GM18499 (cell line): ENCODE data around the gene VAMP4.
"Not testable (repeated sequence)": the region's sequence is repeated elsewhere in the genome, so short reads cannot be mapped to it uniquely, and the experiment has no call there.

Experiments used
- ATAC-seq: cut with Tn5 transposase; IDR thresholded peaks from one replicate; pipeline ENCODE4 v1.9.1; 2021; ENCODE audit warnings: moderate number of reproducible peaks; ENCODE audit not compliant: insufficient read depth, unreplicated experiment

Gene VAMP4

DNA sequence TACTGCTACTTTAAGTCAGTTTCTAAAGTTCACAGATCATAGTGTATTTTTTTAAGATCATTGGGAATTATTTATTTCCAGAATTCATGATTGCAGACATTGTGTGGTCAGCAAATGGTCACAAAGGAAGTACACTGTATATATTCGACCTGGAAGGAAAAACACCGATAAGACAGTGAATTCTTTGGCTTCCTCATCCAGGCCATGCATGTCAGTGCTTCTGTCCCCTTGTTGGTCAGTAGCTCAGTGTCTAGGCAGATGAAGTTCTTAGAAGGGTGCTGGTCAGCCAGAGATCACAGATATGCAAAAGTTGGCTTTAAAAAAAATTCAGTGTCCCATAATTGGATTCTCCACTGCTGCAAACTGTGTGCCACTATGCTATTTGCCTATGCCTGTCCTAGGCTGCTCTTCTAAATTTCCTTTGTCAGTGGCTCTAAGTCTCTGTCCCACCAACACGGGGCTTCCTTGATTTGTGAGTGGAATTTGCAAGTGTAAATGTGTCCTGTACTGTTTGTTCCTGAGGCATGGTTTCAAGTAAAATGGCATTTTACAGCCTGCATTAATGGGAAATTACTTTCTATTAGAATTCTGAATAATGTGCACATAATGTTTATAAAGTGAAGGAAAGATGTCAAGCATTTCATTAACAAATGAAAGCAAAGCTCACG, 12.0 kb upstream of the VAMP4 start:
- no peak for ATAC-seq

DNA sequence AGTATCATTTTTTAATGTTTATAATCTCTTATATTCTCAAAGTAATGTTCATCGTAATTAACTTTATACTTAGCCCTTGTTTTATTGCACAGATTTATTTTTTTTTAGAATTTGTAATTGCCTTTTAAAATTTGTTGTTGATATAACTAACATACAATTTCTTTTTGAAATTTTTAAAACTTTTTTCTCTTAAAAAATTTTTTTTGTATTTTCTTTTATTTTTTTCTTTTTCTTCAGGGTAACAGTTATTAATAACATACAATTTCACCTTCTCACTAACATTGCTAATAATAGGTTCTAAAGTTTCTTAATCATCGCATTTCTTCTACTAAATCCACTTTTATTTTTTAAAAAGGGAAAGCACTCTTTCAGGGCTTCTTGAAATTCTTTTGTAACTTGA, 11.3 kb upstream of the VAMP4 start:
- ATAC-seq = no peak

DNA sequence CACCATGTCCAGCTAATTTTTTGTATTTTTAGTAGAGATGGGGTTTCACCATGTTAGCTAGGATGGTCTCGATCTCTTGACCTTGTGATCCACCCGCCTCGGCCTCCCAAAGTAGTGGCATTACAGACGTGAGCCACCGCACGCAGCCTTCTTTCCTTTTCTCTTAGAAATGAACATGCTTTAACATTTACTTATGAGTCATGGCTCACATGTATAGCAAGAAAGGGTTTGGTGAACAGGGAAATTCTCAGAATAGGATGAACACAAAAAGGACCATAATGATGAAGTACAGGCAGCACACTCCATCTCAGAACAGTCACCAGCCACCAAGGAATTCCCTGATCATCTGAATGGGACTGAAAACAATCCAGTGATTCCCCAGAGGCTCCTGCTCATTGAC, 9.4 kb upstream of the VAMP4 start:
- no peak for ATAC-seq

DNA sequence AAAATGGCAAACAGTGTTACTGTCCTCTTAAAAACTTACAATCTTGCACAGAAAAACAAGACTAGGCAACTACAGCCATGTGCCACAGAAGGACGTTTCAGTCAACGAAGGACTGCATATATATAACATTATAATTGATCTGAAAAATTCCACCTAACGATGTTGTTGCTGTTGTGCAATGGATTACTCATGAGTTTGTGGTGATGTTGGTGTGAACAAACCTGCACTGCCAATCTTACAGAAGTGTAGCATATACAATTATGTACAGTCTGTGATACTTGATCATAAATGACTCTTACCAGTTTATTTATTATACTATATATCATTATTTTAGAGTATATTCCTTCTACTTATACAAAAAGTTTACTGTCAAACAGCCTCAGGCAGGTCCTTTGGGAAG, 6.8 kb upstream of the VAMP4 start:
- ATAC-seq = no peak

DNA sequence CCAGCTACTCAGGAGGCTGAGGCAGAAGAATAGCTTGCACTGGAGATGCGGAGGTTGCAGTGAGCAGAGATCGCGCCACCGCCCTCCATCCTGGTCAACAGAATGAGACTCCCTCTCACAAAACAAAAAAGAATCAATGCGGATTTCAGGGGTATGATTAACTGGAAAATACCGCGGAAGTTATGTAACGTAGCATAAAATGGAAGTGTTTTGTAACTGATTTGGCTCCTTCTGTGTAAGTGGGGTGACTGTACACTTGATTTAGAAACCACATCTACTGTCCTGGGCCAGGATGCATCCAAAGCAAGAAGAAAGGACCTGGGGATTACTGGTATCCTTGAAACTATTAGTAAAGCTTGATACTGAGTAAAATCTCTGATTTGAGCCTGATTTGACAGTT, 3.1 kb upstream of the VAMP4 start:
- no peak for ATAC-seq

DNA sequence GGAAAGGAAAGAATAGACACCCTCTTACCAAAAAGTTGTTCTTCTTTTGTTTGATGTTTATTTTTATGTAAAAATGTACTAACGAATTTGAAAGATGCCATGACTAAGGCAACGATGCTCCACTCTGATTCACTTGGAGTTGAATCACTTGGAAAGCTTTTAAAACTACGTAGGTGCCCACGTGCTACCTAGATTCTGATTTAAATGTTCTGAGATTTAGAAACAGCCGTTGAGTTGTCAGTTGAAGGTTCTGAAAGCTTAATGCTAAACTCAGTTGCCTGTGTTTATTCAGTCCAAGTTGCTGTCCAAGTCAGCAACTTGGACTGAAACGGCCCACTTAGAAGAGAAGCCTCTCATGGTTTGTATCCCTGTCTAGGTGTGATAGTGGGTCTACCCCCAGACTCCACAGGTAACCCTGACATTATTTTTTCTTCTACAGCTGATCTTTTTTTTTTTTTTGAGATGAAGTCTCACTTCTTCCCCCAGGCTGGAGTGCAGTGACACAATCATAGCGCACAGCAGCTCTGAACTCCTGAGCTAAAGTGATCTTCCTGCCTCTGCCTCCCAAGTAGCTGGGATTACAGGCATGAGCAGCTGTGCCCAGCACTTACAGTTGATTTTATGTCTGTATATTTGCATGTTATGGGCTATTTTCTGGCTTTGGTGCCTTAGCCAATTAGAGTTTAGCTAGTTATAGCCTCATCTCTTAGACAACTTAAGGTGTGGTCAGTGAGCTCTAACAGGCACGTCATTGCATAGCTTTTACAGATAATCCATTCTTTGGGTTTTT, 1.4 kb upstream of the VAMP4 start:
- no peak for ATAC-seq

DNA sequence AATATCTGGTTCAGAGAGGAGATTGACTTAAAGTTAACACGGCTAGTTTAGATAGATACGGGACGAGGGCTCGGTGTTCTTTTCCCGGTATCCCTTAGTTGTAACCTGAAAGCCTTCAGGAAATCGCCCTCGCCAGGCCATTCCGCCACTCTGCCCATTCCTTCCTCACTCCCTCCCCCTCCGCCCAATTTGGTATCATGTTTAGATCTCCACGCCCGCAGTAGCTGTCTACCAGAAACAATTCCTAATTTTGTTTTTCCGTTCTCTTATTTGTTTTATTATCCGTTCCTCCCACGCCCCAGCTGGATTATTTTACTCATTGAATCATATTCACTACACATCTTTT, 685 bp upstream of the VAMP4 start:
- peak; percentile 3 for ATAC-seq

DNA sequence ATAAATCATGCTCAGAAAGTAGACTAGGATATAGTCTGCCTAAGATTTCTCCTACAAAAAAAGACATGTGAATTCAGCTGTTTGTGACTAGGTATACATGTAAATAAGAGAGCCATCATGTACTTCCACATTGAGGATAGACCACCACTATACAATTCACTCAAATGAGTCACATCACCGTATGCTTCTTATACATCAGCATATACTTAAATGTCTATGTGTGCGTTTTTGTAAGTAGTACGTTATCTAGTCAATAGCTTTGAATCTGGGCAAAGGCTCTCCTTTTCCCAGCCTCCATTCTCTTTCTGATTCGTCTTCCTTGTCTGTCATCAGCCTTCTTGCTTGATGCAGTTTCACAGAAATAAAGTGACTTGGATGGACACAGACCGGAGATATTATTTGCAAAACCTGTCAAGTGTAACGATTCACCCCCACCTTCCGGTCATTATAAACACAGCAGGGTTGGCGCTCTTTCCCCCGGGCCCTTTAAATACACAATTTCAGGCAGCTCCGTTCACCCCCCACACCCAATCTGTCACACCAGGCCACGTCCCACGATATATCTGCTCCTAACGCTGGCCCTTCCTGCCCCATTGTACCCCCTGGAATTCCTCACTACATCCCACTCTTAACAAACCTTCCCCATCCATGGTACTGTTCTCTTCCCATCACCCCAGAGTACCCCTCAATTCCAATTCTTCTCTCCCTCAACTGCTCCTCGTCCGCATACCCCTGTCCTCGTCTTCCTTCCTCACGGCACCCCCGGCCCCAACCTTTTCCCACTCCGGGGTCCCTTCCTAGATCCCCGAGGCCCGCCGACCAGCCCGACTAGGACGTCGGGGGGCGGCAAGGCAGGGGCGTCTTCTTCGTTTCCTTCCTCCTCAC, 636 bp downstream of the VAMP4 start:
- ATAC-seq = peak; percentile 21

DNA sequence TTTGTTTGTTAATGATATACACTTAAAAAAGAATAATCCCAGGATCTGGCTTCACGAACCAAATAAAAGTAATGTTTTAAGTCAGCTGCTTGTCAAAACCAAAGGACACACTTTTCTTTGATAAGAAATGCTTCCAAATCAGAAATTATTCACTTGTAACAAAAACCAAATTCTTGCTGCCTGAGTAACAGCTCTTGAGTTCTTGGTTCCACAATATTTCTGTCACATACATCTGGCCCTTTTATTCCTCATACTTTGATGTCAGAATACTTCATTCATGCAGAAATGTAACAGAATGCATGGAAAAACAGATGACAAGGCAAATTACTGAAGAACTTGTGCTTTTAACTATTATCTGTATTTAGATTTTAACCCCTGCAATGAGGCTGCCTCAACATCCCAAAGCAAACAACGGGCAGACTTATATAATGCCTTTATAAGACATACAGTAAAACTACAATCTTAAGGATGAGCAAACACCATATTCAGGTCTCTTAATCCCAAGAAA, 1.5 kb downstream of the VAMP4 start:
- ATAC-seq = no peak

DNA sequence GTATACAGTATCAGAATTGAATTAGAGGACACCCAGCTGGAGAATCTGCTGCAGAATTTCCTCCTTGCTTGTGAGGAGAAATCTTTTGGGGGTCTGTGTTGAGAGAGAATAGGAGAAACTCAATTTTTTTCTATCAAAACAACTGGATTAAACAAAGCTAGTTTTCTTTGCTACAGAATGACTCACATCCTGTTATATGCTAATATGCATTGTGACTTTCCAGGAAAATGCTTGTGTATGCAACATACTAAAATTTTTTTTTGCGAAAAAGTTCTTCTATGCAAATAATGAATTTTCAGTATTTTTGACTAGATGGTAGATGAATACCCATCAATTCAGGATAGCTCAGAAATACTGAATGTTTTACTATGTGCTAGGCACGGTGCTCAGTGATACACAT, 2.2 kb downstream of the VAMP4 start:
- no peak for ATAC-seq

DNA sequence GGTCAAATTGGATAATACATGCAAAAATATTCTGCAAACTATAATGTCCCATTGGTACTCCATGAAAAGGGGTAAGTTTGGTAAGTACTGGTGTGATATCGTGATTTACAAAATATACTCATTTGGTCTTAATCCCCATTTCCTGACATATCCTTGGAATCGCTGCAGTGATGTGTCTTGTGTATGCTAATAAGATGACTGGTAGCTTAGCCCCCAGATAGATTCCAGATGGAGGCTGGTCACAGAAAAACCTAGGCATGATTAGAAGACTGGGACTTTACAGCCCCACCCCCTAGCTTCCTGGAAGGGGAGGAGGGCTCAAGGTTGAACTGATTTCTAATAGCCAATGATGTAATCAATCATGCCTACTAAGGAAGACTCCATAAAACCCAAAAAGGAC, 3.0 kb downstream of the VAMP4 start:
- no peak for ATAC-seq

DNA sequence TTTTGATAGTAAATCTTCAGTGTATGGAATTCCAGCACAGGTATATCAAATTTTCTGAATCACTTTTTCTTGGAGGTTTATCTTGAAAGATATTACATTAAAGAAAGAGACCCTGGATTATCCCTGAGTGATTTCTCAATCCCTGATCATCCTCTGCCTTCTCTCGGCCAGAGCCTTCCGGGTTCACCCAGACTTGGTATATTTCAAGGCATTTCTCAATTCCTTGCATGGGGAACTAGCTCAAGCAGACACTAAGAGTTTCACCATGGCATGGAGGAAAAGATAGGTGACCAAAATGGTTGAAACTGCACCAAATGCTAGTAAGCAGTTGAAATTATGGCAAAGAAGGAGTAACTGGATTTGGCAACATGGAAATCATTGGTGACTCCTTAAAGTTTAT, 5.7 kb downstream of the VAMP4 start:
- ATAC-seq = no peak

DNA sequence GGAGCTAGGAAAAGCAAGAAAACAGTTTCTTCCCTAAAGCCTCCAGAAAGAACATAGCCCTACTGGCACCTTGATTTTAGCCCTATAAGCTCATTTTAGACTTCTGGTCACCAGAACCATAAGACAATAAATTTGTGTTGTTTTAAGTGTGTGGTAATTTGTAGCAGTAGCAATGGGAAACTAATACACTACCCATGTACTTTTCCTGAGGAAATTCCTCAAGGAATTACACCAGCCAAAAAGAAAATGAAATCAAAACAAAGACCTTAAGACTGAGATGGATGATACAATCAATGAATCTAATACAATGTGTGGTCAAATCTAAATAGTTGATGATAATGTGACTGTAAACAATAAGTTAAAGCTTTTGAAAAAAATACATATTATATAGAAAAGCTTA, 11.8 kb downstream of the VAMP4 start:
- no peak for ATAC-seq

DNA sequence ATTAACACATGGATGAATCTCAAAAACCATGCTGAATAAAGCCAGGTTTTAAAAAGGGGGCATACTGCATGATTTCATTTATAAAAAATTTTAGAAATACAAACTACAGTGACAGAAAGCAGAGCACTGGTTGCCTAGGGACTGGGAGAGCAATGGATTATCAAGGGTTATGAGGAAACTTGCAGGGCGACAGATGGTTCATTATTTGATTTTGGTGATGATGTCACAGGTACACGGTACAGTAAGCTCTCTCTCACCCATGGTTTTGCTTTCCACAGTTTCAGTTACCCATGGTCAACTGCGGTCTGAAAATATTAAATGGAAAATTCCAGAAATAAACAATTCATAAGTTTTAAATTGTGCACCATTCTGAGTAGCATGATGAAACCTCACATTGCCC, 14.1 kb downstream of the VAMP4 start:
- no peak for ATAC-seq

DNA sequence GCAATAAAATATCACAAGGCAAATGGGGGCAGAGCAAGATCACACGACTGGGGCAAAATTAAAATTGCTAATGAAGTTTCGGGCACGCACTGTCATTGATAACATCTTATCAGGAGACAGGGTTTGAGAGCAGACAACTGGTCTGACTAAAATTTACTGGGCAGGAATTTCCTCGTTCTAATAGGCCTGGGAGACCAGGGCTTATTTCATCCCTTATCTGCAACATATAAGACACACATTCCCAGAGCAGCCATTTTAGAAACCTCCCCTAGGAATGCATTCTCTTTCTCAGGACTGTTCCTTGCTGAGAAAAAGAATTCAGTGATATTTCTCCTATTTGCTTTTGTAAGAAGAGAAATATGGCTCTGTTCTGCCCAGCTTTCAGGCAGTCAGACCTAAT, 18.7 kb downstream of the VAMP4 start:
- ATAC-seq = not testable (repeated sequence)

DNA sequence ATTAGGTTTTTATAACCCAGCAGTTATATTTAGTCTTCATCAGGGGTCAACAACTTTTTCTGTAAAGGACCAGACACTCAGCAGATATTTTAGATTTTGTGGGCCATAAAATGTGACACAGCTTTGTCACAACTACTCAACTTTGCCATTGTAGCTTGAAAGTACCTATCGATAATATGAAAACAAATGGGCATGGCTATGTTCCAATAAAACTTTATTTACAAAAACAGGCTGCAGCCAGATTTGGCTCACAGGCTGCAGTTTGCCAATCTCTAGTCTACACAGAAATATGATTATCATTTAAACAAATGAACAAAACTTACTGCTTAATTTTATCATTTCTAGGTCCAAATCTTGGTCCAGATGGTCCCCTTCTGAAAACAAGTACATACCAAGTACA, 23.0 kb downstream of the VAMP4 start:
- no peak for ATAC-seq

DNA sequence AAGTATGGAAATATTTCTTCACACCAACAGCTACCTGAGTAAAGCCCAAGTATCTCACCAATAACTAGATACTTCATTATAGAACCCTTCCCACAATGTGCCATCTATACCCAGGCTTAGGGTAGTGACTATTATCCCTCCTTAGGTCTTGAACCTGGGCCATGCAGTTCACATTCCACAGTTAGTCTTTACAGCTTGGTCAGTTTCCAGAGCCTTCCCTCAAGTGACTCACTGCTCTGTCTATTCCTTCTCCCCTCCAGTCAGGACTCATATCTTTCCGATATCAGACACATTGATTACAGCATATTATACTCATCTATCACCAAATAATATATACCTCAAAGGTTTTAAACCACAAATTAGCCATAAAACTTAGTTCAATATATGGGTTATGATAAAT, 23.6 kb downstream of the VAMP4 start:
- no peak for ATAC-seq

DNA sequence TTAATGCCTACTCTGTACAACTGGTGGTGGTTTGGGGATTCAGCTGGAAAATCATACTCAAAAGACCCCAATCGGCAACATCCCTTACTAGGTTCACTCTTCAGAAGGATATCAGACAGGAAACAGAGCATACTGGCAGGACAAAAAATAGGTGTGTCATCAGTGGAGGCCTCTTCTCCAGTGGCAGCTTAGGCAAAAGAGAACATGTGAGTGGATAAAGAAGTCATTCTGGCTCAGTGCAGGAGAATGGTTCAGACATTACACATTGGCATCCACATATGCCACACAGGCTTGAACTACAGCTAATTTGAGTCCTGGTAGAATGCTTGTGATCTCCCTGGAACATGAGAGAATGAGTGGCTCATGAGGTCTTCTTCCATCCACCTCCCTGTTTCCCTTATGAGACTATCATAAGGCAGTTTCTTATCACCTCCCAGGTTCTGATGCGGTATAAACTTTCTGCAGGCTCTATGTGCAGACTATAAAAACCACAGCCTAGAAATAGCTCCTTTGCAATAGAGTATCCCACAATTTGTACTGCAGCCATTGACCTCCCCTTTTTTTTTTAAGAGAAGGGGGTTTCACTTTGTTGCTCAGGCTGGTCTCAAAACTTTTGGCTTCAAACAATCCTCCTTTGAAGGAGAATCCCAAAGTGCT, 24.7 kb downstream of the VAMP4 start:
- no peak for ATAC-seq

DNA sequence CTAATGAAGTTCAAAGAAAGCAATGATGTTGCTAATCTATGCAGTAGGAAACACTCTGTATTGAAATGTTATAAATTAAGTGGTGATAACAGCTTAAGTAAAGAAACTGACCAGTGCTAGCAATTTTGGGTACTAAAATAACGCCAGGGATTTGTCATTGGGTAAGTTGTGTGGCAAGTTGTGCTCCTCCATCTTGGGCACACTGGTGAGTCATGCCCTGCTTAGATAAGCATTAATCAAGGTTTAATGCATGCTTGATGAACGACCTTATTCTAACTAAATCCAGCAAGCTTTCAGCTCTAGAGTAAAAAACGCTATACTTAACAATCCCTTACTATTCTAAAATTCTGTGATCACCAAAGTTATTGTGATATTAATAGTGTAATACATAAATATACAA, 25.2 kb downstream of the VAMP4 start:
- ATAC-seq = no peak

DNA sequence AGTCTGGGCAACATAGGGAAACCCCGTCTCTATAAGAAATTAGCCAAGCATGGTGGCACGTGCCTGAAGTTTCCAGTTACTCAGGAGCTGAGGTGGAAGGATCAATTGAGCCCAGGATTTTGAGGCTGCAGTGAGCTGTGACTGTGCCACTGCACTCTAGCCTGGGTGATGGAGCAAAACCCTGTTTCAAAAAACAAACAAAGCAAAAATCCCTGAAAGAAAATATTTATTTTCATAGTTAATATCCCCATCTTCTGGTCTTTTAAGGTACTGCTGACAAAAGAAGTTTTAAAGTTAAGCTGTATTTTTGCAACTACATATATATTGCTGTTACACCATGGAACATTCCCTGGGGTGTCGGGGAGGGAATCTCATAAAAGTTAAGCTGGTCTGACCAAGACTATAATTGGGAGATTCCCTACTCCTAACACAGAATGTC, 26.0 kb downstream of the VAMP4 start:
- no peak for ATAC-seq

DNA sequence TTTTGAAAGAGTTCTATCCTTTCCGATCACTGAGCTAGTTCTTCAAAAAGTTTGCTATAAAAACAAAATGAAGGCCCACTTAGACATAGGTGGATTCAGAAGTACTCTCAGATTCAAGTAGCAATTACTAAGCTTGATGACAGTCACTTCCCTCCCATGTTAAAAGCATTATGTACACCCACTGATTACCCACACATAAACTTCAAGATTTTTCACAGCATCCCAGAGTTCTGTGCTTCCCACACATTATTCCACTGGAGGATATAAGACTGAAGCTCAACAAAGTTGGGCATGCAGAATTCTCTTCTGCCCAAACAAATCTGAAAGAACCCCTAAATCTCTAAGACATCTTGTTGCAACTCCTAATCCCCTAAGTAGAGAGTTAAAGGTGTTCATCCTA, 29.5 kb downstream of the VAMP4 start:
- no peak for ATAC-seq
